HG03060 (cell line): ENCODE data around the gene HK1.
A peak's percentile ranks its signal among the peaks of the same experiment; 100 is the strongest.
"Not testable (repeated sequence)": the region's sequence is repeated elsewhere in the genome, so short reads cannot be mapped to it uniquely, and the experiment has no call there.

ENCODE experiments used
- ATAC-seq: cut with Tn5 transposase; IDR thresholded peaks from one replicate; pipeline ENCODE4 v1.9.1; 2021; ENCODE audit warnings: low read depth, moderate number of reproducible peaks; ENCODE audit not compliant: unreplicated experiment

Gene HK1

GRCh38 chr10:69325637-69326523 is 47.6 kb downstream of the HK1 start:
- not testable (repeated sequence) for ATAC-seq

- no peak for ATAC-seq
Measured at GRCh38 chr10:69326692-69327091, 48.4 kb downstream of the HK1 start.

DNA sequence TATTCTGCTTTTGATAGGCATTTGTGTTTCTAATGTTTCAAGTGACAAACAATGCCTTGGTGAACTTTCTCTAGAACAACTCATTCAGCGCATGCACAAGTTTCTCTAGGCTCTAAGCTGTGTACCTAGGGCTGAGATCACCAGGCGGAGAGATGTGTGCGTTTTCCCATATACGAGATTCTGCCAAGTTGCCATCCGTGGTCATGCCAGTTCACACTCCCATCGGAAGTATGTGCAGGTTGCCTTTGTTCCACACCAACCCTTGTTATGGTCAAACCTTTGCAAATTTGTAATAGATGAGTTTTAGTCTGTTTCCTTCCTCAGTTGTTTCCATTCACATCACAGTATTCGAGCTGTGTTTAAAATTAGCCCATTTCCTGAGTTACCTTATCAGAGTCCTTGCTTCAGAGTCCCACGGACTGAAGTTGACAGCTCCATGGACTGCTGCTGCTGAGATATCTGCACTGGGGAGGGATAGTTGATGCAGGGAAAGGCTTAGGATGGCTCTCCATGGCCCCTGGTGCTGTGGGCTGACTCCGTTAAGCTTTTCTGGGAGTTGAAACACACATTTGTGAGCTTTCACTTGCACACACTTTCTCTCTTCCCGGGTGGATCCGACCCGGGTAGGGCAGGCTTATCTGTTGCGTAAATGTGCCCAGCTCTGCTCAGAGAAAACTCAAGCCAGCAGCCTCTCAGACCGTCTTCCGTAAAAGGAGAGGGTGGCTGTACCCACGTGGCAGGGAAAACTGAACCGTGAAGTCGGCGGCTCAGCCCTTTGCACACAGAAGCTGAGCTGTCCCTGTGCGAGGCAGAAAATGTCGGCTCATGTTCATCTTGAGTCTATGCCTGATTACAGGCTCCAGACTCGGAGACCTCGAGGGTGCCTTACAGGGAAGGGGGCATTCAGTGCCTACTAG is 49.4 kb downstream of the HK1 start:
- ATAC-seq, result peak; percentile 64

DNA sequence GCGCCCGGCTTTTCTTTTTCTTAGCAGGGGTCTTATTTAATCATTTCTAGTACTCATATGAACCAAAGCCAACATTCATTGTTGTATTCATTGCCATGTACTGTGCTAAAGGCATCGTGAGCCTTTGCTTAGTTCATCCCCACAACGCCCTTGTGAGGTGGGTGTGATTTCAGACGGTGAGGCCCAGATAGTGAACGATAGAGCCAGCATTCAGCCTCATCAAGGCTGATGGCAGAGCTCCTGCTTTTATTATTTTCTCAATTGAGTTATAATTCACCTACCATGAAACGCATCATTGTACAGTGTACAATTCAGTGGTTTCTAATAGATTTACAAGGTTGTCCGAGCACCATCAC is 50.1 kb downstream of the HK1 start:
- no peak for ATAC-seq

DNA sequence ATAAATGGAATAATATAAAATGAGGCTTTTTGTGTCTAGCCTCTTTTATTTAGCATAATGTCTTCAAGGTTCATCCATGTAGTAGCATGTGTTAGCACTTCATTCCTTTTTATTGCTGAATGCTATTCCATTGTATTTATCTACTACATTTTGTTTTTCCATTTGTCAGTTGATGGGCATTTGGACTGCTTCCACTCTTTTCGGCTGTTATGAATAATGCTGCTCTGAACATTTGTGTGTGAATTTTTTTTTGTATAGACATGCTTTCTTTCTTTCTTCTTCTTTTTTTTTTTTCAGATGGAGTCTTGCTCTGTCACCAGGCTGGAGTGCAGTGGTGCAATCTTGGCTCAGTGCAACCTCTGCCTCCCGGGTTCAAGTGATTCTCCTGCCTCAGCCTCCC is 50.6 kb downstream of the HK1 start:
- not testable (repeated sequence) for ATAC-seq

- no peak for ATAC-seq
Measured at GRCh38 chr10:69329721-69330178, 51.5 kb downstream of the HK1 start.

DNA sequence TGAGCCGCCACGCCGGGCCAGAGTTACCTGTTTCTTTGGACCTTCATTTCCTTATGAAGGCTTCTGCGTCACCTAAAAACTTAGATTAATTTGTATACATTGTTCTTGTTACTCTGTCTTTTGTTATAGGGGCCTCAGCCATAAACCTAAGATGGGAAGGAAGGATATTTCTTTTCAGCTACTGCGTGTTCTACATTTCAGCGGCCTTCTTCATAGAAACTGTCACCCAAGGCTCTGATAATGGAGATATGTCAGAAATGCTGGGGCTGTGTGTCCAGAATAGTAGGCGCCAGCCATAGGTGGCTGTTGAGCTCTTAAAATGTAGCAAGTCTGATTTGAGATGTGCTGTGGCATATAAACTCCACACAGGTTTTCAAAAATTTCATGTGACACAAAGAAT is 52.9 kb downstream of the HK1 start:
- no peak for ATAC-seq

DNA sequence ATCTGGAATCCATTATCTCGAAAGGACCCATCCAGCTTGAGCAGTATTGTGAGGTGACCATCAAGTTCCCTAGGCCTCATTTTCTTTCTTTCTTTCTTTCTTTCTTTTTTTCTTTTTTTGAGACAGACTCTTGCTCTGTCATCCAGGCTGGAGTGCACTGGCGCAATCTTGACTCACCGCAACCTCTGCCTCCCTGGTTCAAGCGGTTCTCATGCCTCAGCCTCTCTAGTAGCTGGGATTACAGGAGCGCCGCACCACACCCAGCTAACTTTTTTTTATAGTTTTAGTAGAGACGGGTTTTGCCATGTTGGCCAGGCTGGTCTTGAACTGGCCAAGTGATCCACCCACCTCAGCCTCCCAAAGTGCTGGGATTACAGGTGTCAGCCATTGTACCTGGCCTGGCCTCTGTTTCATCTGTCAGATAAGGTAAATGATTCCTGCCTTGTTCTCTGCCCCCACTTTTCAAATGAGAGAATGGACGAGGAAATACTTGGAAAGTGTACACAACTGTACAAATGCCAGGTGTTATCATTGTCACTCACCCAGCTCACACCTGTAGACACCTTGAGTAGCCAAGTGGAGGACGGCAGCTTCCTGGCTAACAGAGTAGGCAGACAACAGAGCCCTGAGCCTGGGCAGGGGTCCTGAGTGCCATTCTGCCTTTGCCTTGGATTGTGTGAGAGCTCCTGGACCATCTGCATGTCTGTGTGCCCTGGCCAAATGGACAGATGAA is 54.1 kb downstream of the HK1 start:
- ATAC-seq, result no peak

DNA sequence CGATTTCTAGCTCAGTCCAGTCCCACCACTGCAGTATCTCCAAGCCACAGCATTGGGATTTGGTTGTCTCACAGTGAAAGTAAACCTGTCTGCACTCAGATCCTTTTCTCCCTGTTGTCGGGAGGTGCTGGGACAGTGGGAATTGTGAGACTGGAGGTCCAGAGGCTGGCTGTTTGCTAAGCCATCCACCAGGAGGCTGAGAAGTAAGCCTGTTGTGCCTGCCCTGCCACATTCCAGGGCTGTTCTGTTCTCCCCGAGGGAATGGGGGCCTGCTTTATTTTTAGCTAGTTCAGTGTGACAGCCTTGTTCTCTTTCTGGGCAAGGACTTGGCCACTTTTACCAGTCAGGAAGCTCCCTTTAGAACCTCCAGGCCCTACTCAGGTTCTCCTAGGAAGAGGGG is 54.9 kb downstream of the HK1 start:
- ATAC-seq, result no peak

- not testable (repeated sequence) for ATAC-seq
Measured at GRCh38 chr10:69333865-69334301, 55.6 kb downstream of the HK1 start.

GRCh38 chr10:69334302-69335062 is 56.2 kb downstream of the HK1 start:
- ATAC-seq, result no peak

DNA sequence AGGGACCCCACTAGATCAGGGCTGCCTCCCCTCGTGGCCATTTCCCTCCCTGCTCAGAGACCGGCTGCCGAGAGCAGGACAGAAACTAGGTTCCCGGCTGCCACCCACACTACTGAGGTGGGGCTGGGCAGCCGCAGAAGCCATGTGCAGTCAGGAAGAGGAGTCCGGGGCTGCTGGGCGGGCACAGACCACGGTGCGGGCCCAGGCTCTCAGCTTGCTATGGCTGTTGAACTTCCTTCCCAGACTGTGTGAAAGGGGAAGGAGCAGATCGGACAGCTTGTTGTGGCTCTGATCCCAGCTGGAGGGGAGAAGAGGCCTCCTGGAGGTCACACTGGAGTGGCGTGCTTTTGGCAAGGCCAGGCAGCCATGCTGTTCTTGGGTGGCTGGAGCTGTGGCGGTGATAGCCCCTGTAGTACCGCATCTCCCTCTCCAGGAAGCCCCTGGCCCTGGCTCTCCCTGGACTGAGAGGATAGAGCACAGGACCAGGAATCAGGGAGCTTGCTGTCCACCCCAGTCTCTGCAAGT is 56.8 kb downstream of the HK1 start:
- ATAC-seq, result no peak

GRCh38 chr10:69335613-69336012 is 57.3 kb downstream of the HK1 start:
- no peak for ATAC-seq

- no peak for ATAC-seq
Measured at GRCh38 chr10:69336952-69337295, 58.6 kb downstream of the HK1 start.

DNA sequence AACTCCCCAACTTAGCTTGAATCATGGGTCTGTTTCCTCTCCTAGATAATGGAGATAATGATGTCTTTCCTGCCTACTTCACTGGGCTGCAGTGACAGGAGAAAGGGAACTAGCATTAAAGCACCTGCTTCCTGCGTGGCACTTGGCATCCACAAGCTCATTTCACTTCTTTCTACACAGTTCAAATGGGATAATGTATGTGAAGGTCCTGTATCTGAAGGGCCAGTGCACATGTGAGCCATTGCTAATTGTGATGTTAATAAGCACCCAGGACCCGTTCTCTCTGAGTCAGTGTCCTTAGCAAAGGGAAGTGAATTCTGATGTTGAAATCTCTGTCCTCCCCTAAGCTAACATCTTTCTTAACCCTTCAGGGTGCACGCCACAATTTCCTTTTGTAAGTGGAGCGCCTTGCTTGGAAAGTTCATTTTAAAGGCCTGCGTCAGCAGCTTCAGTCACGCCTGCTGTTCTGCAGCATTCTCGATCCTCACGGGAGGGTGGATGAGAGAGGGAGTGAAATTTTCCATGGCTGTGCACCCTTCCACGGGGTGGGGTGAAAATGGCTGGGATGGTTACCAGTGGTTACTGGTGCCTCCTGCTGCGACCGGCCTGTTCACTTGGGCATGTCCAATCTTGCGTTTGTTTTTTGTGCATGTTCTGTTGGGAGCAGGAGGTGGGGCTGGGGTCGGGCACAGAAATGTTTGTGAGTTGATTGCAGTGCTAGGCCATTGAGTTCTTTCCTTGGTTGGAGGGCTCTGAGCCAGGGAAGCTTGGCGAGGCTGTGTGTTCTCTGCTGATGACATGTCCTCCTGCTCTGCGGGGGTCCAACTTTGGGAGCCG is 59.2 kb downstream of the HK1 start:
- no peak for ATAC-seq

DNA sequence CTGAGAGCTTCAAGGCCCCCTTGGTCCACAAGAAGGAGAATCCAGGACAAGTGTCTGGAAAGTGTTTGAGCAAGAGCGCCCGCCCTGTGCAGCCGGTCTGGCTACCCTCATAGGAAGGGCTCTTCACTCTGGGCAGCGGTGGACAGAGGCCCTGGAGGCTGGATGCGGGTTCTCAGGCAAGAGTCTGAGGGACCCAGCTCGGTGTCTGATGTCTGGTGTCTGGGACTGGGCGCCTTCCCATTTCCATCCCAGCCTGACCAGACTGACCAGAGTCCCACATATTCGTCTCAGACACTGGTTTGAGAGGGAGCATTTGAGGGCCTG is 59.8 kb downstream of the HK1 start:
- ATAC-seq, result no peak

- ATAC-seq, result no peak
Measured at GRCh38 chr10:69338547-69339450, 60.5 kb downstream of the HK1 start.

- ATAC-seq, result no peak
Measured at GRCh38 chr10:69340695-69341094, 62.4 kb downstream of the HK1 start.
